Muscle layer of duodenum (tissue), 2 donors: ENCODE data around the gene NELL2.
"Not testable (repeated sequence)": the region's sequence is repeated elsewhere in the genome, so short reads cannot be mapped to it uniquely, and the experiment has no call there.

ENCODE experiments used
- H3K27ac ChIP-seq: one replicate; pipeline ENCODE4 v1.7.0; 2013; ENCODE audit warnings: mild to moderate bottlenecking, low read length
- H3K27me3 ChIP-seq: one replicate; pipeline ENCODE4 v1.7.0; 2013; ENCODE audit warnings: low read depth, mild to moderate bottlenecking, control low read depth, low read length
- H3K36me3 ChIP-seq, 2 donors: one replicate each; pipeline ENCODE4 v1.7.0; 2013; ENCODE audit warnings: low read length in 2 of 2, control low read depth in 1 of 2, mild to moderate bottlenecking in 1 of 2; ENCODE audit not compliant: insufficient read depth in 2 of 2, control insufficient read depth in 1 of 2
- H3K4me1 ChIP-seq, 2 donors: one replicate each; pipeline ENCODE4 v1.7.0; 2013; ENCODE audit warnings: low read length in 2 of 2, mild to moderate bottlenecking in 2 of 2, control low read depth in 1 of 2, moderate library complexity in 1 of 2; ENCODE audit not compliant: insufficient read depth in 2 of 2, control insufficient read depth in 1 of 2
- H3K4me3 ChIP-seq, 2 donors: one replicate each; pipeline ENCODE4 v1.7.0; 2013; ENCODE audit warnings: low read length in 2 of 2, low read depth in 1 of 2, mild to moderate bottlenecking in 1 of 2
- H3K9me3 ChIP-seq, 2 donors: one replicate each; pipeline ENCODE4 v1.7.0; 2013; ENCODE audit warnings: low read length in 2 of 2, control low read depth in 1 of 2, mild to moderate bottlenecking in 1 of 2; ENCODE audit not compliant: control insufficient read depth in 1 of 2
- donor health status: healthy.

Gene NELL2

GRCh38 chr12:44821702-44822101, 54.4 kb downstream of the NELL2 start:
- not testable (repeated sequence) for H3K4me3 ChIP-seq, H3K9me3 ChIP-seq, H3K27ac ChIP-seq, H3K27me3 ChIP-seq, H3K4me1 ChIP-seq, H3K36me3 ChIP-seq

- H3K27me3 ChIP-seq = no peaks in the 10 kb centered on the region
- H3K36me3 ChIP-seq = no peaks in the 10 kb centered on the region
- no peaks in the 10 kb centered on the region for H3K9me3 ChIP-seq
- H3K4me1 ChIP-seq = no peaks in the 10 kb centered on the region
- no peak overlapping the region for H3K4me3 ChIP-seq
- no peak overlapping the region for H3K27ac ChIP-seq
Observed at GRCh38 chr12:44819884-44820283, 56.2 kb downstream of the NELL2 start.

- H3K36me3 ChIP-seq = no peaks in the 10 kb centered on the region
- H3K4me3 ChIP-seq = no peak overlapping the region
- no peaks in the 10 kb centered on the region for H3K27me3 ChIP-seq
- no peaks in the 10 kb centered on the region for H3K4me1 ChIP-seq
- no peaks in the 10 kb centered on the region for H3K9me3 ChIP-seq
- H3K27ac ChIP-seq = no peak overlapping the region
Observed at GRCh38 chr12:44817687-44818086, 58.4 kb downstream of the NELL2 start.

DNA sequence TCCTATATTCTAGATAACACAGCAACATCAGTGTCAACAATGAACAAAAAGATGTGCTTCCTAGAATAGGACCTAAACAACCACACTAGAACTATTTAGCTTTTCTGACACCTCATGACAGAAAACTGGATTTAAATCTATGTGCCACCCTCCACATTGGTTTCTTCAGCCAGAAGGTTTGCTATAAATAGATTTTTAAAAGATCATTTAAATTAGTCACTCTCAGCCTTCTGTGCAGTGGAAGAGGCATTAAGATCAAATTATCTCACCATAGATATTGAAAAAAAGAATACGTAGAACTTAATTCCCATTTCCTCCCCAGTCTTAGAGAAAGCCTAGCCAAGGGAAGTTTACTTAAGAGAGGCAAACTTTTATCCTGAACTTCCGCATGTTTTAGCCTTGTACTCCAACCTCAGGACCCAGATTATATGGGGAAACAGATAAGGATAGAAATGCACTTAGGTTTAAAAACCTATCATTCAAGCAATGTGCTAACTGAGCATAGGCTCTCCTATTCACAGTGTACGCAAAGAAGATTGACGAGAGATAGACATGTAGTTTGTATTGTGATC, 59.6 kb downstream of the NELL2 start:
- no peak overlapping the region for H3K27ac ChIP-seq
- no peaks in the 10 kb centered on the region for H3K9me3 ChIP-seq

DNA sequence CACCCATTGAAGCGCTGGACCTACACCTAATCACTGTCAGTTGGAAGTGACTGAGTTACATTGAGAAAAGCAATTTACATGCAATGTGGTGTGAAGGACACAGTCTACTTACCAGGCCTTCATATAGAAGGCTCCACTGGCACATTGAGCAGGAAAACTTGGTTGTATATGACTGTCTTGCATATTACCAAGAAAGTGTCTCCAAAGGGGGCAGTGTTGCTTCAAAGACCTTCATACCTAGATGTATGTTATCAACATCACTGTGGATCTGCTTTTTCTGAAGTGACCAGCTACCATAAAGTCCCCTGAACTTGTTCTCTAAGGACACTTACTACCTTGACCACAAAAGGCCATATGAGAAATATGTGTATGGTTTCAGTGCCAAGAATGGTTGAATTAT, 64.1 kb downstream of the NELL2 start:
- H3K9me3 ChIP-seq = no peaks in the 10 kb centered on the region
- H3K27me3 ChIP-seq = no peaks in the 10 kb centered on the region
- H3K27ac ChIP-seq = no peak overlapping the region
- H3K4me3 ChIP-seq = no peak overlapping the region
- no peaks in the 10 kb centered on the region for H3K36me3 ChIP-seq
- H3K4me1 ChIP-seq = no peaks in the 10 kb centered on the region

More for the DNA sequence above, 59.6 kb downstream of the NELL2 start:
- Histone ChIP-seq H3K36me3 (no peaks in the 10 kb centered on the region), H3K4me1 (no peaks in the 10 kb centered on the region), H3K4me3 (no peak overlapping the region), H3K27me3 (no peaks in the 10 kb centered on the region)

- Histone ChIP-seq H3K9me3 (no peaks in the 10 kb centered on the region), H3K4me1 (no peaks in the 10 kb centered on the region), H3K36me3 (no peaks in the 10 kb centered on the region), H3K4me3 (no peak overlapping the region), H3K27ac (no peak overlapping the region), H3K27me3 (no peaks in the 10 kb centered on the region)
Observed at GRCh38 chr12:44804068-44804467, 72.0 kb downstream of the NELL2 start.

DNA sequence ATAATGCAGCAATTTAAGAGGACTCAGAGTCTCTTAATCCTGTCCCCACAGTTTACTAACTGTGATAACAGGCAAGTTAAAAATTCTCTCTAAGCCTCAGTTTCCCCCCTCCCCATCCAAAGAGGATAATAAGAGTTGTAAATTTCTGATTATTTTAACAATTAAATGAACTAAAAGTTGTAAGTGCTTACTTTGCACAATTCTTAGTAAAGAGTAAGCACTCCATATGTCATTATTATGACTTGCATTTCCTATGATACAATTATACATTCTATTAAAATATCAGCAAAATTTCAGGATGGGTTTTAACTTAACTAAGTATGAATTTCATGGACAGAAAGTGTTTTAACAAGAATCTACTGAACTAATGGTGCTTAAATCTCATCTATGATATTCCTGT, 80.1 kb downstream of the NELL2 start:
- Histone ChIP-seq H3K4me1 (no peaks in the 10 kb centered on the region), H3K36me3 (no peaks in the 10 kb centered on the region), H3K27ac (no peak overlapping the region), H3K27me3 (no peaks in the 10 kb centered on the region), H3K9me3 (no peaks in the 10 kb centered on the region), H3K4me3 (no peak overlapping the region)

GRCh38 chr12:44788731-44789130, 87.4 kb downstream of the NELL2 start:
- H3K36me3 ChIP-seq = no peaks in the 10 kb centered on the region
- no peak overlapping the region for H3K4me3 ChIP-seq
- no peaks in the 10 kb centered on the region for H3K27me3 ChIP-seq
- H3K27ac ChIP-seq = no peak overlapping the region
- H3K9me3 ChIP-seq = no peaks in the 10 kb centered on the region
- no peaks in the 10 kb centered on the region for H3K4me1 ChIP-seq

- no peaks in the 10 kb centered on the region for H3K4me1 ChIP-seq
- no peaks in the 10 kb centered on the region for H3K36me3 ChIP-seq
- H3K4me3 ChIP-seq = no peak overlapping the region
- no peak overlapping the region for H3K27ac ChIP-seq
- H3K9me3 ChIP-seq = no peaks in the 10 kb centered on the region
- no peaks in the 10 kb centered on the region for H3K27me3 ChIP-seq
Observed at GRCh38 chr12:44780221-44780790, 95.8 kb downstream of the NELL2 start.

- H3K9me3 ChIP-seq = no peaks in the 10 kb centered on the region
- H3K36me3 ChIP-seq = no peaks in the 10 kb centered on the region
- H3K27me3 ChIP-seq = no peaks in the 10 kb centered on the region
- H3K4me3 ChIP-seq = no peak overlapping the region
- no peaks in the 10 kb centered on the region for H3K4me1 ChIP-seq
- no peak overlapping the region for H3K27ac ChIP-seq
Observed at GRCh38 chr12:44779766-44780165, 96.3 kb downstream of the NELL2 start.

DNA sequence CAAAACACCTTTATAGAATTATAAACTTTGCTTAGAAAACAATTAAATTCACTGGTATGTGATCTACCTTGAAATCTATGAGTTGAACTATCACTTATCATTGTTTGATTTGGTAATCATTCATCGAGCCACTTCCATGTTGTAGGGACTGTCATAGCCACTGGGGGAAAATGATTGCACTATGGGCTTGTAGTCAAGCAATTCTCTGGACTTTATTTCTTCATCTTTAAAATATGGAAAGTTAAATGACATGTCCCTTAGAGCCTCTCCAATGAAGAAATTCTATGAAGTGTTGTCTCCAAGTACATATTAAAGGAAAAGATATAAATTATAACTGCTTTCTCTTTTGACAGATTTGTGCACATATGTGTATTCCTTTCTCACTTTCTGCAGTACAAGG, 97.3 kb downstream of the NELL2 start:
- Histone ChIP-seq H3K4me1 (no peaks in the 10 kb centered on the region), H3K9me3 (no peaks in the 10 kb centered on the region), H3K27me3 (no peaks in the 10 kb centered on the region), H3K27ac (no peak overlapping the region), H3K4me3 (no peak overlapping the region), H3K36me3 (no peaks in the 10 kb centered on the region)

DNA sequence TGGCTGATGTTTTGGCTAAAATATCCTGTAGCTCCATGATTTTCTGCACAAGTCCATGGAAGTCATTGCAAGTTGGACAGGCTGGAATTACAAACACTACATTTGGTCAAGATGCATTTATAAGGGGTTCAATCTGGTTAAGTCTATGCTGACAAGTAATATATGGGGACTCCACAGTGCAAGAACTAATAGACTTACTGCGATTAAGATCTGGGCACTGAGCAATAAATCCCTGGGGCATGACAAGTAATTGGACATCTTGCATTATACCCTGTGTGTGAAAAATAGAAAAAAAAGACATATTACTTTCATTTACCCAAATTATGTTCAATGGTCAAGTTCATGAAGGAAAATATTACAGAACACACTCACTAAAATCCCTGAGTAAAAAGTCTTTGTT, 99.1 kb downstream of the NELL2 start:
- Histone ChIP-seq H3K36me3 (no peaks in the 10 kb centered on the region), H3K27me3 (no peaks in the 10 kb centered on the region), H3K4me1 (no peaks in the 10 kb centered on the region), H3K27ac (no peak overlapping the region), H3K4me3 (no peak overlapping the region), H3K9me3 (no peaks in the 10 kb centered on the region)
